A549 (cell line): Measurements from ENCODE around the gene UTS2B. TPM values are rescaled to one million over a fixed set of nuclear protein-coding genes. Genes with fewer than 3 reads are reported as not detected.

Source experiments
- ATAC-seq, 2 experiments: fragments of 200-7000 bp in 1 of 2; fragments of >200 bp in 1 of 2; cut with Nextera tagmentation in 1 of 2; cut with Tn5 transposase in 1 of 2; 3 replicates each; pipeline versions ENCODE4 v1.8.0 to v1.9.1; 2018 to 2020; ENCODE audit warnings: mild to moderate bottlenecking in 1 of 2, moderate library complexity in 1 of 2
- CTCF ChIA-PET: fragments of 300-600 bp; sonication (Branson Sonifier 250); formaldehyde crosslinking; extraction: SDS; loops from one replicate; lab custom pipeline; 2021; ENCODE audit warnings: antibody characterized with exemption, inconsistent platforms; lab: Yijun Ruan, JAX
- POLR2A ChIA-PET: fragments of 350-600 bp; formaldehyde crosslinking; extraction: SDS; loops from one replicate; lab custom pipeline; 2021; ENCODE audit warnings: antibody characterized with exemption, inconsistent platforms; lab: Yijun Ruan, JAX
- DNase-seq, 2 experiments: peaks; one replicate each; pipeline versions ENCODE4 v3.0.0 to v3.0.0-alpha.2; 2011 to 2016; ENCODE audit warnings: low read depth in 1 of 2, low spot score in 1 of 2
- FAIRE-seq: peaks from 2 replicates; lab custom pipeline; 2011; peaks lifted over from hg19 to GRCh38; lab: Jason Lieb, UNC
- H3K27ac ChIP-seq, 2 experiments: fragments of >200 bp; sonication (Bioruptor Twin); formaldehyde crosslinking; 3 replicates each; pipeline ENCODE4 v1.5.1; 2016 to 2017
- H3K4me1 ChIP-seq: fragments of >200 bp; sonication (Bioruptor Twin); formaldehyde crosslinking; 3 replicates; pipeline ENCODE4 v1.6.1; 2016
- H3K4me2 ChIP-seq: fragments of >200 bp; sonication (Bioruptor Twin); formaldehyde crosslinking; 3 replicates; pipeline ENCODE4 v1.6.1; 2016
- H3K4me3 ChIP-seq: fragments of >200 bp; sonication (Bioruptor Twin); formaldehyde crosslinking; 3 replicates; pipeline ENCODE4 v1.5.1; 2016
- H3K9me3 ChIP-seq: fragments of >200 bp; sonication (Bioruptor Twin); formaldehyde crosslinking; 3 replicates; pipeline ENCODE4 v1.6.1; 2016
- CBX2 ChIP-seq: fragments of 200-600 bp; sonication (generic); IDR thresholded peaks from 2 replicates; pipeline ENCODE4 v1.6.1; 2016; ENCODE audit warnings: low read depth, mild to moderate bottlenecking, borderline replicate concordance
- CBX8 ChIP-seq: fragments of 200-600 bp; sonication (generic); IDR thresholded peaks from 2 replicates; pipeline ENCODE4 v1.6.1; 2016
- CTCF ChIP-seq: fragments of >200 bp; sonication (Bioruptor Twin); formaldehyde crosslinking; IDR thresholded peaks from 3 replicates; pipeline ENCODE4 v1.5.1; 2016
- E2F6 ChIP-seq: IDR thresholded peaks from 2 replicates; pipeline ENCODE4 v1.6.1; 2012; ENCODE audit warnings: low read depth, borderline replicate concordance
- EHF ChIP-seq: fragments of 250-450 bp; sonication (Bioruptor Pico); IDR thresholded peaks from 2 replicates; pipeline ENCODE4 v1.5.0; 2020; ENCODE audit warnings: mild to moderate bottlenecking
- EHMT2 ChIP-seq: fragments of 200-600 bp; sonication (generic); IDR thresholded peaks from 2 replicates; pipeline ENCODE4 v1.6.1; 2016; ENCODE audit warnings: antibody characterized with exemption, low read depth, mild to moderate bottlenecking, moderate library complexity
- ELK1 ChIP-seq: fragments of 150-350 bp; IDR thresholded peaks from 2 replicates; pipeline ENCODE4 v1.6.1; 2014; ENCODE audit warnings: low read depth, mild to moderate bottlenecking, low read length
- EP300 ChIP-seq, 2 experiments: fragments of >200 bp; sonication (Bioruptor Twin); formaldehyde crosslinking; IDR thresholded peaks; 2 replicates in 1 of 2; 3 replicates in 1 of 2; pipeline ENCODE4 v1.6.1; 2016 to 2017
- ESRRA ChIP-seq: fragments of 150-350 bp; IDR thresholded peaks from 2 replicates; pipeline ENCODE4 v1.6.1; 2014; ENCODE audit warnings: mild to moderate bottlenecking, low read length, borderline replicate concordance
- FOSL2 ChIP-seq, 2 experiments: fragments of 450-650 bp in 1 of 2; fragments of >200 bp in 1 of 2; sonication (Bioruptor Twin) in 1 of 2; formaldehyde crosslinking; IDR thresholded peaks; 2 replicates each; pipeline versions ENCODE4 v1.5.0 to v1.6.1; 2016 to 2020; ENCODE audit warnings: mild to moderate bottlenecking in 1 of 2, moderate library complexity in 1 of 2
- GATA3 ChIP-seq: IDR thresholded peaks from 2 replicates; pipeline ENCODE4 v1.6.1; 2012; ENCODE audit warnings: borderline replicate concordance
- HMGXB4 ChIP-seq: fragments of 250-450 bp; sonication (Bioruptor Pico); IDR thresholded peaks from 2 replicates; pipeline ENCODE4 v1.5.0; 2021; ENCODE audit warnings: mild to moderate bottlenecking, moderate library complexity, borderline replicate concordance
- HOXA7 ChIP-seq: fragments of 250-450 bp; sonication (Bioruptor Pico); IDR thresholded peaks from 2 replicates; pipeline ENCODE4 v1.5.0; 2020; ENCODE audit warnings: mild to moderate bottlenecking, moderate library complexity
- HOXB5 ChIP-seq: fragments of 250-450 bp; sonication (Bioruptor Pico); IDR thresholded peaks from 2 replicates; pipeline ENCODE4 v1.5.0; 2020; ENCODE audit warnings: mild to moderate bottlenecking, moderate library complexity
- JUN ChIP-seq, 2 experiments: fragments of >200 bp; sonication (Bioruptor Twin); formaldehyde crosslinking; IDR thresholded peaks; 2 replicates in 1 of 2; 3 replicates in 1 of 2; pipeline ENCODE4 v1.6.1; 2016 to 2017
- KDM1A ChIP-seq: fragments of 200-600 bp; sonication (generic); IDR thresholded peaks from 2 replicates; pipeline ENCODE4 v1.6.1; 2016; ENCODE audit warnings: low read depth, mild to moderate bottlenecking
- MAX ChIP-seq: IDR thresholded peaks from 2 replicates; pipeline ENCODE4 v1.6.1; 2012
- MAZ ChIP-seq: fragments of 150-350 bp; IDR thresholded peaks from 2 replicates; pipeline ENCODE4 v1.6.1; 2014; ENCODE audit warnings: antibody characterized with exemption, low read depth, low read length, borderline replicate concordance
- NFE2L2 ChIP-seq: fragments of 150-350 bp; conservative IDR thresholded peaks from 2 replicates; pipeline ENCODE4 v1.6.1; 2014; ENCODE audit warnings: low read length
- PHF8 ChIP-seq: fragments of 200-600 bp; sonication (generic); IDR thresholded peaks from 2 replicates; pipeline ENCODE4 v1.6.1; 2016; ENCODE audit warnings: low read depth, mild to moderate bottlenecking, antibody characterized with exemption, moderate library complexity, borderline replicate concordance
- RAD21 ChIP-seq, 2 experiments: fragments of >200 bp in 1 of 2; sonication (Bioruptor Twin) in 1 of 2; formaldehyde crosslinking in 1 of 2; IDR thresholded peaks in 1 of 2; conservative IDR thresholded peaks in 1 of 2; 2 replicates in 1 of 2; 3 replicates in 1 of 2; pipeline ENCODE4 v1.6.1; 2012 to 2018; ENCODE audit warnings: inconsistent platforms in 1 of 2
- SMC3 ChIP-seq: fragments of >200 bp; sonication (Bioruptor Twin); formaldehyde crosslinking; IDR thresholded peaks from 3 replicates; pipeline ENCODE4 v1.6.1; 2018; ENCODE audit warnings: inconsistent platforms
- SREBF2 ChIP-seq: fragments of 450-650 bp; IDR thresholded peaks from 2 replicates; pipeline ENCODE4 v1.6.1; 2014; ENCODE audit warnings: mild to moderate bottlenecking, moderate library complexity
- USF2 ChIP-seq: fragments of 450-650 bp; IDR thresholded peaks from 2 replicates; pipeline ENCODE4 v1.6.1; 2014; ENCODE audit warnings: antibody characterized with exemption
- ZFP36 ChIP-seq: fragments of 450-650 bp; IDR thresholded peaks from 2 replicates; pipeline ENCODE4 v1.6.1; 2014; ENCODE audit warnings: borderline replicate concordance; ENCODE audit not compliant: partially characterized antibody
- ZSCAN20 ChIP-seq: fragments of 250-450 bp; sonication (Bioruptor Pico); IDR thresholded peaks from 2 replicates; pipeline ENCODE4 v1.8.0; 2022; ENCODE audit warnings: mild to moderate bottlenecking, moderate library complexity
- WGBS: methylation state at CpG from one replicate; pipeline ENCODE4 v1.1.6; 2017; ENCODE audit errors: missing lambda C conversion rate; 5-methylcytosine and 5-hydroxymethylcytosine counted together
- polyA plus RNA-seq, 4 experiments: library from polyadenylated mRNA; depleted of rRNA in 3 of 4; stranded (reverse); fragments of >200 nt; fragmentation: RNase III in 1 of 4; extraction: RNeasy Plus Mini Kit Qiagen cat#74134 plus additional on column Dnase treatment in 1 of 4; gene quantifications; 2 replicates in 3 of 4; 3 replicates in 1 of 4; pipeline ENCODE4 v1.2.3, GENCODE V29; 2011 to 2017

The UTS2B gene
- polyA plus RNA-seq, 2 of the 4 experiments (the other 2 are of a cell fraction), result 0.16 TPM; not detected in 1

GRCh38 chr3:191298846-191299245 lies 31.5 kb downstream of the UTS2B start:
- DNase-seq (no peak), FAIRE-seq (no peak)

GRCh38 chr3:191296041-191296541 lies 34.2 kb downstream of the UTS2B start:
- ATAC-seq (no peak), DNase-seq (no peak), FAIRE-seq (no peak)
- POLR2A ChIA-PET, result no interaction called here
- TF ChIP-seq E2F6 (no peak), USF2 (no peak), SMC3 (no peak)
- Histone ChIP-seq H3K4me2 (no peak overlapping the region), H3K9me3 (no peaks in the 10 kb centered on the region), H3K4me1 (no peaks in the 10 kb centered on the region), H3K27ac (no peak overlapping the region), H3K4me3 (no peak overlapping the region)
- 44% methylated on average over 4 of the region's 4 CpGs for WGBS
- CTCF ChIA-PET, result no interaction called here

More at GRCh38 chr3:191298846-191299245, 31.5 kb downstream of the UTS2B start:
- H3K27ac ChIP-seq, result no peak overlapping the region
- ChIA-PET POLR2A (no interaction called here), CTCF (no interaction called here)
- no peak for ATAC-seq
- H3K4me3 ChIP-seq, result no peak overlapping the region
- no peak overlapping the region for H3K4me2 ChIP-seq
- no peaks in the 10 kb centered on the region for H3K4me1 ChIP-seq
- H3K9me3 ChIP-seq, result no peaks in the 10 kb centered on the region
- TF ChIP-seq RAD21 (conservative IDR thresholded peaks at IDR 0.05 in 1 of 2, IDR thresholded peaks at IDR 0.05 in 1 of 2), result no peak
- TF ChIP-seq GATA3, result no peak
- no peak for TF ChIP-seq EHMT2
- TF ChIP-seq KDM1A, result no peak
- no peak for TF ChIP-seq ELK1
- no peak for TF ChIP-seq EP300 (IDR thresholded peaks at IDR 0.05)
- TF ChIP-seq MAX, result no peak
- TF ChIP-seq, all 56 proteins: peak for 0

- Histone ChIP-seq H3K4me2 (no peak overlapping the region), H3K27ac (no peak overlapping the region), H3K9me3 (no peaks in the 10 kb centered on the region), H3K4me3 (no peak overlapping the region), H3K4me1 (no peaks in the 10 kb centered on the region)
- DNase-seq (no peak), FAIRE-seq (no peak), ATAC-seq (no peak)
- ChIA-PET POLR2A (no interaction called here), CTCF (no interaction called here)
- no peak for TF ChIP-seq PHF8
- no peak for TF ChIP-seq HMGXB4 (CRISPR knock-in tag)
- no peak for TF ChIP-seq CTCF
- TF ChIP-seq MAX, result no peak
- no peak for TF ChIP-seq MAZ
- no peak for TF ChIP-seq ESRRA
- no peak for TF ChIP-seq NFE2L2
- TF ChIP-seq ZSCAN20, result no peak
- no peak for TF ChIP-seq CBX2
- no peak for TF ChIP-seq FOSL2 (IDR thresholded peaks at IDR 0.05)
- TF ChIP-seq FOSL2 (CRISPR knock-in tag; IDR thresholded peaks at IDR 0.05), result no peak
- TF ChIP-seq SREBF2, result no peak
- no peak for TF ChIP-seq HOXA7 (CRISPR knock-in tag)
- no peak for TF ChIP-seq KDM1A
- TF ChIP-seq ZFP36, result no peak
- TF ChIP-seq SMC3, result no peak
- no peak for TF ChIP-seq JUN (IDR thresholded peaks at IDR 0.05)
- TF ChIP-seq EHF (CRISPR knock-in tag), result no peak
- no peak for TF ChIP-seq CBX8
- no peak for TF ChIP-seq GATA3
- no peak for TF ChIP-seq HOXB5 (CRISPR knock-in tag)
- WGBS, result 96% methylated on average over 1 of the region's 1 CpG
Measured at GRCh38 chr3:191294291-191294690, 36.0 kb downstream of the UTS2B start.
